Parathyroid adenoma (tissue), 2 donors: Measurements from ENCODE around the gene TRIM17.

Experiments
- H2AFZ ChIP-seq: fragments of 300-600 bp; sonication (generic); one replicate; pipeline ENCODE4 v1.7.0; 2017; ENCODE audit warnings: antibody characterized with exemption, mild to moderate bottlenecking
- H3K27ac ChIP-seq: fragments of 300-600 bp; sonication (generic); one replicate; pipeline ENCODE4 v1.7.0; 2017
- H3K27me3 ChIP-seq: fragments of 300-600 bp; sonication (generic); one replicate; pipeline ENCODE4 v1.7.0; 2017; ENCODE audit warnings: low read length; ENCODE audit not compliant: control insufficient read depth, insufficient read depth
- H3K36me3 ChIP-seq: fragments of 300-600 bp; sonication (generic); one replicate; pipeline ENCODE4 v1.7.0; 2017; ENCODE audit warnings: low read length; ENCODE audit not compliant: control insufficient read depth, insufficient read depth
- H3K4me1 ChIP-seq: fragments of 300-600 bp; sonication (generic); one replicate; pipeline ENCODE4 v1.7.0; 2017; ENCODE audit warnings: control low read depth
- H3K4me2 ChIP-seq: fragments of 300-600 bp; sonication (generic); one replicate; pipeline ENCODE4 v1.7.0; 2017; ENCODE audit warnings: low read length
- H3K4me3 ChIP-seq: fragments of 300-600 bp; sonication (generic); one replicate; pipeline ENCODE4 v1.7.0; 2017; ENCODE audit warnings: low read depth, low read length
- H3K79me2 ChIP-seq: fragments of 300-600 bp; sonication (generic); one replicate; pipeline ENCODE4 v1.7.0; 2017; ENCODE audit warnings: control low read depth
- H3K9ac ChIP-seq: fragments of 300-600 bp; sonication (generic); one replicate; pipeline ENCODE4 v1.7.0; 2017; ENCODE audit warnings: mild to moderate bottlenecking
- H3K9me3 ChIP-seq: fragments of 300-600 bp; sonication (generic); one replicate; pipeline ENCODE4 v1.7.0; 2017; ENCODE audit warnings: low read length; ENCODE audit not compliant: control insufficient read depth
- TF ChIP-seq, protein P1 (sequence below): fragments of 300-600 bp; sonication (generic); IDR thresholded peaks from one replicate; pipeline ENCODE4 v1.7.0; 2017; ENCODE audit warnings: antibody characterized with exemption, mild to moderate bottlenecking
- donor health status: primary hyperparathyroidism.

The TRIM17 gene

DNA sequence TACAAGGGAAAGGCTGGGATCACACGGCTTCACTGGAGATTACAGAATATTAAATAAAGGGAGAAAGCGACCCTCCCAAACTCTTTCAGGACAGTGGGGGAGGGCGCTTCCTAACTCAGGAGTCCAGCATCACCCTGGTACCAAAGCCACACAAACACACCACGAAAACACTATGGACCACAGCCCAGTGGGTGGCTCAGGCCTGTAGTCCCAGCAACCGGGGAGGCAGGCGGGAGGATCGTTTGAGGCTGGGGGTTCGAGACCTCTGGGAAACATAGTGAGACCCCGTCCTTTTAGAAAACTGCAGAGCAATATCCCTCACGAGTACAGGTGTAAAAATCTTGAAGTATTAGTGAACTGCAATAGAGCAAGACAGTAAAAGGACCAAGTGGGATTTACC, 26.0 kb downstream of the TRIM17 start:
- TF ChIP-seq, protein P1, sequence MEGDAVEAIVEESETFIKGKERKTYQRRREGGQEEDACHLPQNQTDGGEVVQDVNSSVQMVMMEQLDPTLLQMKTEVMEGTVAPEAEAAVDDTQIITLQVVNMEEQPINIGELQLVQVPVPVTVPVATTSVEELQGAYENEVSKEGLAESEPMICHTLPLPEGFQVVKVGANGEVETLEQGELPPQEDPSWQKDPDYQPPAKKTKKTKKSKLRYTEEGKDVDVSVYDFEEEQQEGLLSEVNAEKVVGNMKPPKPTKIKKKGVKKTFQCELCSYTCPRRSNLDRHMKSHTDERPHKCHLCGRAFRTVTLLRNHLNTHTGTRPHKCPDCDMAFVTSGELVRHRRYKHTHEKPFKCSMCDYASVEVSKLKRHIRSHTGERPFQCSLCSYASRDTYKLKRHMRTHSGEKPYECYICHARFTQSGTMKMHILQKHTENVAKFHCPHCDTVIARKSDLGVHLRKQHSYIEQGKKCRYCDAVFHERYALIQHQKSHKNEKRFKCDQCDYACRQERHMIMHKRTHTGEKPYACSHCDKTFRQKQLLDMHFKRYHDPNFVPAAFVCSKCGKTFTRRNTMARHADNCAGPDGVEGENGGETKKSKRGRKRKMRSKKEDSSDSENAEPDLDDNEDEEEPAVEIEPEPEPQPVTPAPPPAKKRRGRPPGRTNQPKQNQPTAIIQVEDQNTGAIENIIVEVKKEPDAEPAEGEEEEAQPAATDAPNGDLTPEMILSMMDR = no peak
- H3K9me3 ChIP-seq = no peaks in the 10 kb centered on the region

DNA sequence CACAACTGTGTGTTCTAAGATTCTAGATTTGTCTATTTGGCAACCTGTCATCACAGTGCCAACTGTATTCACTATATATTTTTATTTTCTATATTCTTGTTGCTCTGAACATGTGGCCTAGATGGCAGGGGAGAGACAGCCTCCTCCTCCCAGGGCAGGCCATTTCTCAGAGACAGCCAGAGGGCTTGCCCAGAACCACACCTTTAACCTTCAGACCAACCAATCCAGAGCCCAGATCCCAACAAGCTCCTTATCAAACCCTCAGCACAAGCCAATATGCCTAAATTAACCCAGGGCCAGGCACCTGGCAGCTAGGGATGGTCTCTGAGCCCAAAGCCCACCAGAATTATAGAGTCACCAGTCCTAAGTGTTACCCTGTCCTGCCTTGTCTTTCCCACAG, 29.3 kb downstream of the TRIM17 start:
- TF ChIP-seq, protein P1 = no peak
- no peak overlapping the region for H3K4me3 ChIP-seq
- H3K9ac ChIP-seq = no peak overlapping the region
- H3K4me2 ChIP-seq = no peak overlapping the region
- no peak overlapping the region for H3K27ac ChIP-seq
- H3K4me1 ChIP-seq = no peaks in the 10 kb centered on the region
- H3K27me3 ChIP-seq = no peaks in the 10 kb centered on the region
- H3K79me2 ChIP-seq = no peaks in the 10 kb centered on the region
- no peaks in the 10 kb centered on the region for H3K36me3 ChIP-seq
- H3K9me3 ChIP-seq = no peaks in the 10 kb centered on the region
- no peak overlapping the region for H2AFZ ChIP-seq

More for the DNA sequence above, 26.0 kb downstream of the TRIM17 start:
- Histone ChIP-seq H3K36me3 (no peaks in the 10 kb centered on the region), H2AFZ (no peak overlapping the region), H3K4me2 (no peak overlapping the region), H3K27me3 (no peaks in the 10 kb centered on the region), H3K27ac (no peak overlapping the region), H3K4me1 (no peaks in the 10 kb centered on the region), H3K9ac (no peak overlapping the region), H3K79me2 (no peaks in the 10 kb centered on the region), H3K4me3 (no peak overlapping the region)

DNA sequence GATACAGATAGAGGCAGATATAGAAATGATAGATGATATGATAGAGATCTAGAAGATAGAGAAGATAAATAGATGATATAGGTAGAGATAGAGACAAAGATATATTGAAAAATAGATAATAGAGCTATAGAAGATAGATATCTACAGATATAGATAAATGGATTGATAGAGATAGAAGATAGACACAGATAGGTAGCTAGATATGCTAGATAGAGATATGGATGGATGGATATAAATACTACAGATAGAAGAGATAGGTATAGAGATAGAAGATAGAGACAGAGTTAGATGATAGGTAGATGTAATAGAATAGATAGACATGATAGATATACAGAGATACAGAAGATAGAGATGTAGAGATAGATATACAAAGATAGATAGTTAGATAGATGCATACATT, 31.4 kb downstream of the TRIM17 start:
- Histone ChIP-seq H3K79me2 (no peaks in the 10 kb centered on the region), H3K27me3 (no peaks in the 10 kb centered on the region), H2AFZ (no peak overlapping the region), H3K9me3 (no peaks in the 10 kb centered on the region), H3K9ac (no peak overlapping the region), H3K36me3 (no peaks in the 10 kb centered on the region), H3K4me2 (no peak overlapping the region), H3K27ac (no peak overlapping the region), H3K4me3 (no peak overlapping the region), H3K4me1 (no peaks in the 10 kb centered on the region)
- TF ChIP-seq, protein P1 = no peak

DNA sequence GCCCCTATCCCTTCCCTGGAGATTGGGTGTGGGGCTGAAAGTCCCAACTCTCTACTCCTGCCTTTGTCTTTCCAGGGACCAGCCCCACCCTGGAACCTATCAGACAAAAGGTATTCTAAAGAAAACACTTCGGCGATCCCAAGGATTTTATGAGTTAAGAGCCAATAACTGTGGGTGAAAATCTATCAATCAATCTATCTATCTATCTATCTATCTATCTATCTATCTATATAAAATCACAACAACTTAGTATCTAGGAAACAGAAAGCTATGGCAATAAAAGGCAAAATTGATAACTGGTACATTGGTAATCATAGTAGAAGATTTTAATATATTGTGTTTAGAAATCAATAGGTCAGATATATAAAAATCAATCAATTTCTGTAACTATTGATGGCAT, 32.9 kb downstream of the TRIM17 start:
- Histone ChIP-seq H3K36me3 (no peaks in the 10 kb centered on the region), H3K79me2 (no peaks in the 10 kb centered on the region), H3K27ac (no peak overlapping the region), H3K27me3 (no peaks in the 10 kb centered on the region), H3K9ac (no peak overlapping the region), H3K4me3 (no peak overlapping the region), H3K9me3 (no peaks in the 10 kb centered on the region), H3K4me1 (no peaks in the 10 kb centered on the region), H2AFZ (no peak overlapping the region), H3K4me2 (no peak overlapping the region)
- TF ChIP-seq, protein P1 = no peak

DNA sequence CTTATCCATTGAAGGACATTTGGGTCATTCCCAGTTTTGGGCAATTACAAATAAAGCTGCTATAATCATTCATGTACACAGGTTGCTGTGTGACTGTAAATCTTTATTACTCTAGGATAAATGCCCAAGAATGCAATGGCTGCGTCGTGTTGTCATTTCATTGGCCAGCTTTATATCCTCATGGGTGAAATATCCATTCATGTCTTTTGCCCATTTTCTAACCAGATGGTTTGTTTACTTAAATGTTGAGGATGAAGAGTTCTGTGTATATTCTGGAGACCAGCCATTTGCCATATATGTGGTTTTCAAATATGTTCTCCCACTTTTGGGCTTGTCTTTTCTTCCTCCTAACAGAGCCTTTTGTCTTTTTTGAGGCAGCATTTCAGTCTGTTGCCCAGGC, 35.3 kb downstream of the TRIM17 start:
- Histone ChIP-seq H3K9ac (no peak overlapping the region), H3K4me1 (no peaks in the 10 kb centered on the region), H3K4me3 (no peak overlapping the region), H3K9me3 (no peaks in the 10 kb centered on the region), H3K36me3 (no peaks in the 10 kb centered on the region), H3K4me2 (no peak overlapping the region), H2AFZ (no peak overlapping the region), H3K79me2 (no peaks in the 10 kb centered on the region), H3K27ac (no peak overlapping the region), H3K27me3 (no peaks in the 10 kb centered on the region)
- TF ChIP-seq, protein P1 = no peak
